ENCODE results near the gene PANX2. TPM values are rescaled to one million over a fixed set of nuclear protein-coding genes. Genes with fewer than 3 reads are reported as not detected.
A peak's percentile ranks its signal among the peaks of the same experiment; 100 is the strongest.

PANX2 gene
- total RNA-seq, 1 donor from 2014 or later, result 0.43 TPM

DNA sequence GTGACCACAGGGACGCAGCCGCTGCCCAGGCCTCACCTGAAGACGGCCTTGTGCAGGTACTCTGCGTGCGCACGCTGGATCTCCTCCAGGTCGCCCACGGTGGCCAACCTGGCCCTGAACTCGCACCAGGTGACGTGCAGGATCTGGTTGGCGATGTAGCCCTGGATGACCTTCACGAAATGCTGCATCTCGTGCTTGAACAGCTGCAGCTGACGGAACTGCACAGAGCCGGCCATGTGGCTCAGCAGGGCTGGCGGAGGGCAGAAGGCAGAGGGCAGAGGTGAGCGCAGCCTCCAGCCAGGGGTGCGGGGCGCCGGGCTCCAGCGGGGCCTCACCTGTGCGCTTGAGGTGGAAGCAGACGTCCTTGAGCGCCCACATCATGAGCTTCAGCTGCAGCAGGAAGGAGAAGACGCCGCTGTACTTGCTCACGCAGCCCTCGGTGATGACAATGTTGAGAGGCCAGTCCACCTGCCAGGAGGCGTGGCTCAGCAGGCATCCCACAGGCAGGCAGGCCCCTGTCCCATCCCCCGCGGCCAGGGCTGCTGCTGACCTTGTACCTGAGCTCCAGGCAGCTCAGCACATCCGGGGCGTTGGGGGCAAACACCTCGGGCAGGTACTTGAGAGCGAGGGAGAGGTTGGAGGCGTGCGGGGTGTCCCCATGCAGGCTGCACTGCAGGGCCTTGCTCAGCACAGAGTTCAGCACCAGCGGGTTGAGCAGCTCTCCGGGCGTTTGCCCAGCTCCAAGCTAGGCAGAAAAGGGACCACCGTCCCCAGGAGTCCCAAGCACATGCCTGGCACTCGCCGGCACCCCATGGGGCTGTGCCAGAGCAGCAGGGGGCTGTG lies 47.8 kb downstream of the PANX2 start:
- ATAC-seq, result peak; percentile 18
- intact Hi-C loops (cut with DNase I), result no loop called here
- peak; percentile 62 for DNase-seq (ENCODE audit: missing footprints)

DNA sequence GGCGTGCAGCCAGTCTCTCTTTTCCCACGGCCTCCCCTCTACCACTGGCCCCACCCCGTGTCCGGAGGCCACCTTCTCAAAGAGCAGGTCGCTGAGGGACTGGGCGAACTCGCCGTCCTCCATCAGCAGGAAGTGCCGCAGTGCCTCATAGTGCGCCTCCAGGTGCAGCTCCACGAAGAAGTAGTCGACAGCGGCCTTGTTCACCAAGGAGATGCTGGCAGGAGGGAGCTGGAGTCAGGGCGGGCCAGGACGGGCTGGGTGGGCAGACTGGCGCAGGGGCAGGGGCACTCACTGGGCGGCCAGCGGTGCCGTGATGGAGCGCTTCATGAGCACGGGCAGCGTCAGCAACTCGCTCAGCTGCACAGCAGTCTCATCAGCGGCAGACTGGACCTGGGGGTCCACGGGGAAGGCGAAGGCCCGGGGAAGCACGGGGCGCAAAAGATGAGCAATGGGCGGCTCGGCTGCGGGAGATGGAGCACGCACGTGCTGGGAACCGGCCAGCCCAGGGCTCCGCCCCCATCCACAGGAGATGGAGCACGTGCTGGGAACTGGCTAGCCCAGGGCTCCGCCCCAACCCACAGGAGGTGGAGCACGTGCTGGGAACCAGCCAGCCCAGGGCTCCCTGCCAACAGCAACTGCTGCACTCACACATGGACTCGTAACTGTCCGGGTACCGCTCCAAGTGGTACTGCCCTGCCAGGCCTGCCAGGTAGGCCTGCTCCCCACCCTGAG lies 48.6 kb downstream of the PANX2 start:
- DNase-seq (ENCODE audit: missing footprints), result peak; percentile 90
- intact Hi-C loops (cut with DNase I), result no loop called here
- ATAC-seq, result peak; percentile 80

DNA sequence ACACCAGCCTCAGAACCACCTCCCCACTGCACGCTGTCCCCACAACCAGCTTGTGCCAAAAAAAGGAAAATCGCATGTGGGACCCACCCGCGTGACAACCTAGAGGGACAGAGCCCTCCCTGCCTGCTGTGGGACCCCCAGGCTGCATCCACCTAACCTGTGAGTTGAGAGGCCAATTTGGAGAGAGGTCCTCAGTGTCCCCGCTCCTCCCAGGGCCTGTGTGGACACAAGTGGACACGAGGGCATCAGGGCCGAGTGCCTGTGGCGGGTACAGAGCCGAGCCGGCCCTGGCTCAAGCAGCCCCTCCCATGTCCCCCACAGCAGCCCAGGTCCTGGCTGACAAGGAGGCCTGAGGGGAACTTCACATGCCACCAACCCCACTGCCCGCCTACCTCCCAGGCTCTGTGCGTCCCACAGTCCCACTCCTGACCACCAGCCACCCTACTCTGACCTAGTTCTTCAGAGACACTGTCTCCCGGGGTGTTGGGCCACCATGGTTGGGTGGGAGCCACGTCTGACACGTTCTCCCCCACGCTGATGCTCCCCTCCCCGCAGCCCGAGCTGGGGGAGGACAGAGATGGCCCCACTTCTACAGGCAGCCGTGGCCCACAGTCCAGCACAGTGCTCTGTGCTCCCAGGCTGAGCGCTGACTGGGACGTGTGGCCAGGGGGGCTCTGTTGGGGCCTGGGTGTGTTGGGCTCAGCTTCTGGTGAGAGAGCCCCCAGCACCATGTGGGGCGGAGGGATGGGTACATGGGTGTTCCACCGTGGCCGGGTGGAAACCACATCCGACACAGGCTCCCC lies 49.5 kb downstream of the PANX2 start:
- intact Hi-C loops (cut with DNase I), result no loop called here
- no peak for DNase-seq (ENCODE audit: missing footprints)
- ATAC-seq, result no peak

DNA sequence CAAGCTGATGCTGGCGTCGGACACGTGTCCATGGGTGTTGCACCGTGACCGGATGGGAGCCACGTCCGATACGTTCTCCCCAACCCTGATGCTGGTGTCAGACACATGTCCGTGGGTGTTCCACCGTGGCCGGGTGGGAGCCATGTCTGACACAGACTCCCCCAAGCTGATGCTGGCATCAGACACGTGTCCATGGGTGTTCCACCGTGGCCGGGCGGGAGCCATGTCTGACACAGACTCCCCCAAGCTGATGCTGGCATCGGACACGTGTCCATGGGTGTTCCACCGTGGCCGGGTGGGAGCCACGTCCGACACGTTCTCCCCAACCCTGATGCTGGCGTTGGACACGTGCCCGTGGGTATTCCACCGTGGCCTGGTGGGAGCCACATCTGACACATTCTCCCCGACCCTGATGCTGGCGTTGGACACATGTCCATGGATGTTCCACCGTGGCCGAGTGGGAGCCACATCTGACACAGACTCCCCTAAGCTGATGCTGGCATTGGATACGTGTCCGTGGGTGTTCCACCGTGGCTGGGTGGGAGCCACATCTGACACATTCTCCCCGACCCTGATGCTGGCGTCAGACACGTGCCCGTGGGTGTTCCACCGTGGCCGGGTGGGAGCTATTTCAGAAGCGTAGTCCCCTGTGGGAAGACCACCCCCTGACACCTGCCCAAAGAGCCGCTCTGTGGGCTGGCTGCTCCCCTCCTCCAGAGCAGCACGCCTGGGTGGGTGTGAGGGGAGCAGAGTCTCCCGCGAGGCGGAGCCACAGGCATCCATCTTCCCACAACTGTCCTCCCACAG lies 50.3 kb downstream of the PANX2 start:
- DNase-seq (ENCODE audit: missing footprints) (peak; percentile 61), ATAC-seq (no peak)
- intact Hi-C loops (cut with DNase I), result no loop called here

DNA sequence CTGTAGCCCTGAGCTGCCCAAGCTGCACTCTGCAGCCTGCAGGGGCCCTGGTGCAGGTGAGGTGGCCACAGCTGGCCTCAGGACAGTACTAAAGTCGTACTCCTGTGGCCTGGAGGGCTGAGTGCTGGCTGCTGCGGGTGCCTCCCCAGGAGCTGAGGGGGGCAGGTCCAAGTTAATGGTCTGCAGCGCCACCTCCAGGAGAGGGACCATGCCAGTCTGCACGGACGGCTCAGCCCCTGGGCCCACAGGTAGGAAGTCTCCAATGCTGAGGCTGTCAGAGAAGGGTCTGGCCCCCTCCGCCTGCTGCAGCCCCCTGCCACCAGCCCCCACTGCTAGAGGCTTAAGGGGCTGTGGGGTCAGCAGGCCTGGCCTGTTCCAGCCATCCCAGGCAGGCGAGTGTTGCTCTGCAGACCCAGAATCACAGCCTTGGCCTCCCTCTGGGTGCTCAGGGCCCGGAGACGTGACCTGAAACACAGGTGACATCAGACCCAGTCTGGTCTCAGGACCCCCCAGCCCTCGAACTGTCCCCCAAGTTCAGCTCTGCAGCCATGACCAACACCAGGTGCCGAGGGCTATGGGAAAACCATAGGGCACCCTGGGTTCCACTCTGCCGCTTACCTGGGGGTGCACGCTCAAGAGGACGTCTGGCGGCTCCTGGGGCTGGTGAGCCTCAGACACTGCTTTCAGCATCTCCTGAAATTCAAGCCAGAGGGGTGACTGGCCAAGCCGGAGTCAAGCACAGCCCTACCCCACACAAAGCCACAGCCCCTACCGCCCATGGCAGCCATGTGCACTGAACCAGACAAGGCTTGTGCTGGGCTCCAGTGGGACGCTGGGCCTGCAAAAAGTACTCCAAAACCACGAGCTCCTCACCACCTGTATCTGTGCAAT lies 51.1 kb downstream of the PANX2 start:
- intact Hi-C loops (cut with DNase I), result no loop called here
- ATAC-seq (no peak), DNase-seq (ENCODE audit: missing footprints) (peak; percentile 44)

DNA sequence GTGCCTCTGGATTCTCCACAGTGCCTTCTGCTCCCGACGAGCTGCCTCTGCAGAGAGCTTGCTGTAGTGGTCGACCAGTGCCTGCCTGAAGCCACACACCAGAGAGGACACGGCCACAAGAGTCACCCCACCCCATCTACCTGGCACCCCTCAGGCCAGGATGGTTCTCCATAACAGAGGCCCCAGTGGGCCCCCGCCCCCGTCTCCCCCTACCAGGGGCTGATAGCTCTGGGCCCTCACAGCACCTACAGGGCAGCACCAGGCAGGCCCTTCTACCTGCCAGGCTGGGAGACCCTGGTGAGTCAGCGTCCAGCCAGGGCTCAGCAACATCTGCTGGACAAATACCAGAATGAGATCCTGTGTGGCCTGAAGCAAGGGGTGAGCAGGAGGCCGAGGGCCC lies 52.0 kb downstream of the PANX2 start:
- no peak for ATAC-seq
- peak; percentile 59 for DNase-seq (ENCODE audit: missing footprints)
- intact Hi-C loops (cut with DNase I), result no loop called here

DNA sequence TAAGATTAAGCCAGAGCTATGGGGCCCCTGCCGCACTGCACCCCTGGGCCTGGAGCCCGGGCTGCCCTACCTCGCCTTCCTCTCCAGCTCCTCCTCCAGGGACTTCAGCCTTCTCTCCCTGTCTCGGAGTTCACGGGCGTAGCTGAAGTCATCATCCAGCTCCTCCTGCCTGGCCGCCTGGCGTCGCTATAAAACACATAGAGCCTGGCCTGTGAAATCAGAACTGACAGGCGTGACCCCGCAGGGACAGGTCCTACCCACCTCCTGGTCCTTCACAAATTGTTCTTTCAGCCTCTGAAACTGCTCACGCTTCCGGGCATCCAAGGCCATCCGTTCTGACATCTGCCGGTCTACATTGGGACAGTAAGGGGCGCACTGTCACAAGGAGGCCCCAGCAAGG lies 53.5 kb downstream of the PANX2 start:
- DNase-seq (ENCODE audit: missing footprints) (peak; percentile 48), ATAC-seq (no peak)
- intact Hi-C loops (cut with DNase I), result no loop called here

DNA sequence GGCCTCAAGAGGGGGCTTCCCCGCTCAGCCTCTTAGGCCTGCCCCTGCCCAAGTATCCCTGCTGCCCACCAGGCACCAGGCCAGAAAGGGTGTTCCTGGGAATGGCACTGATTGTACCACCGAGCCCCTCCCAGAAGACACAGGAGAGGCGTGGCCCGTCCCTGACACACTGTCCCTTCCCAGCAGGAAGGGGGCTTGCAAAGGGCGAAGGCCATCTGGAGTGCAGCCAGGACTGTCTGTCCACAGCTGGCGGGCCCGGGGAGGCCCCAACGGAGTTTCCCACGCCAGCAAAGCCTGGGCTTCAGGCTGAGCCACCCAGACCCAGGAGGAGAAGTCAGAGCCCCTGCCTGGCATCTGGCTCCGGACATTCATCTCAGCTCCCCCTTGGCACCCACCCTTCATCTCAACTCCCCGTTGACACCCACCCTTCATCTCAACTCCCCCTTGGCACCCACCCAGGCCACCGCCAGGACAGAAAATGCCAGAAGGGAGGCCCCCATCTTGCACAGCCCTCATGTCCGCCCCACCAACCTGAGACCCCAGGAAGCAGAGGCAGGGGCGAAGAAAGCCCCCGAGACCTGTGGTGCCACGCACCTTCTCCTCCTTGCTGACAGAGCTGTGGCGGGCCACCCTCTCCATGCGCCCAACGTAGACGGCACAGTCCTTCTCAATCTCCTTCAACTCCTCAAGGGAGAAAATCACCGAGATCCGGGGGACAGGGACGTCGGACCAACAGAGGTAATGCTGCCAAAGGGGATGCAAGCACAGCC lies 54.9 kb downstream of the PANX2 start:
- DNase-seq (ENCODE audit: missing footprints) (peak; percentile 49), ATAC-seq (no peak)
- intact Hi-C loops (cut with DNase I), result no loop called here

DNA sequence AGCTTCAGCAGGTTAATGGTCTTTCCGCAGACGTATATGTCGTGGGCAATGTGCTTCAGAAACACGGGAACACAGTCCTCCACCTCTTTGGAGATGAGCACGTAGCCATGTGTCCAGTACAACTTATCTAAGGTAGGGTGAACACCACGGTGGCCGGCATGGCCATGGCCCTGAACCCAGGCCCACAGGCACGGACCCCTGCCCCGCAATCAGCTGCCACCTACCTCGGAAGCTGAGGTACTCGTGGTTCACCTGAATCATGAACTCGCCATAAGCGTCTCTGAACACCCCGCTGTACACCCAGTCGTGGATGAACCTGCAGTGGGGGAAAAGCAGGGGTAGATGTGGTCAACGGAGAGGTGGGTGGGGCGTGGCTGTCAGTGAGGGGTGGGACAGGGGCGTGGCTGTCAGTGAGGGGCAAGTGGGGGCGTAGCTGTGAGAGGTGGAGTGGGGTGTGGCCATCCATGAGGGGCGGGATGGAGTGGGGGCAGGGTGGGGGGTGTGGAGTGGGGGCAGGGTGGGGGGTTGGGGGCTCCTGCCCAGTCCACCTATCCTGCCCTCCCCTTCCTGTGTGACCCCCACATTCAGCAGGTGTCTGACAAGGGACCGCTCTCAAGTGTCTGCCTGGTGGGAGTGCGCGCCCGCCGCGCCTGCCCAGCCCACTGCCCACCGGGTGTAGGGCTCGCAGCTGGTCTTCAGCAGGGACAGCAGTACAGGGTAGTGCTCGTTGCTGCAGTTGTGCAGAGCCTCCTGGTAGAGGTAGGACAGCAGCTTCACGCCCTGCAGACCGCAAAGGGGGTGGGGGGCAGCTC lies 55.7 kb downstream of the PANX2 start:
- DNase-seq (ENCODE audit: missing footprints), result peak; percentile 31
- intact Hi-C loops (cut with DNase I), result no loop called here
- no peak for ATAC-seq

DNA sequence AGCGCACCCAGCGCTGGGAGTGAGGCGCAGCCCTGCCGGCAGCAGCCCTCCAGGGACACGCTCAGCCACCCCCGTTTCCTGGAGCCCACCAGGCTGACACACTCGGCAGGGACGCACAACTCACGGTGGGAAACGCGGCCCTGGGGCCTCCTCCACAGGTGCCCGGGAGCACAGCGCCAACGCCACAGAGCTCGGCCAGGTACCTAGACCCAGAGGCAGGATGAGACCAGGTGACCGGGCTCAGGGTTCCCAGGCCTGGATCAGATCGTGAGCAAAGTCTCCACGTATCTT lies 56.3 kb downstream of the PANX2 start:
- ATAC-seq, result no peak

DNA sequence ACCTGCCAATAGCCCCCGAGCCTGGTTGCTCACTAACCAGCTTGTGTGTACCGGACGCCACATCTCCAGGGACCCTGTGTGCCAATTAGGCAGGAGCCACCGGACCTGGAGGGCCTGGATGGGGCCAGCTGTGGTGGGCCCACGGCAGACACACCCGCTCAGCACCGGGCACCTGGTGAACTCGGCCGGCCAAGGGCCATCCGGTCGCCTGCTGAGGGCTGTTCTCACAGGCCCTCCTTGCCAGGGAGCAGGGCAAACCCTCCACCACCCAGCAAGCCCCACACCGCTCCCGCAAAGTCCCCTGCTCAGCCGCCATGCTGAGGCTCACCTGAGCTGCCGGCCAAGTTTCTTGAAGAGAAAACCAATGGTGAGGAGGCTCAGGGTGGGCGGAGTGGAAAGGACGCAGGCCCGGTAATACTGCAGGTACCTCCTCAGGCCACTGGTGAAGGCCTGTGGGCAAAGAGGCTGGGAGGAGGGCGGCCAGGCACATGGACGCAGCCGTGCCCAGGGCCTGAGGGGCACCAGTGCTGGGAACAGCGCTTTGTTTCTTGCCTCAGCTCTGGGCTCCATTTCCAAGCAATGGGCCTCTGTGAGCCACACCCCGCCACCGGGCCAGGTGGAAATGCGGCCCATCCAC lies 57.2 kb downstream of the PANX2 start:
- intact Hi-C loops (cut with DNase I), result no loop called here
- no peak for ATAC-seq
- peak; percentile 34 for DNase-seq (ENCODE audit: missing footprints)

More for the DNA sequence above, 56.3 kb downstream of the PANX2 start:
- intact Hi-C loops (cut with DNase I), result no loop called here
- peak; percentile 37 for DNase-seq (ENCODE audit: missing footprints)

DNA sequence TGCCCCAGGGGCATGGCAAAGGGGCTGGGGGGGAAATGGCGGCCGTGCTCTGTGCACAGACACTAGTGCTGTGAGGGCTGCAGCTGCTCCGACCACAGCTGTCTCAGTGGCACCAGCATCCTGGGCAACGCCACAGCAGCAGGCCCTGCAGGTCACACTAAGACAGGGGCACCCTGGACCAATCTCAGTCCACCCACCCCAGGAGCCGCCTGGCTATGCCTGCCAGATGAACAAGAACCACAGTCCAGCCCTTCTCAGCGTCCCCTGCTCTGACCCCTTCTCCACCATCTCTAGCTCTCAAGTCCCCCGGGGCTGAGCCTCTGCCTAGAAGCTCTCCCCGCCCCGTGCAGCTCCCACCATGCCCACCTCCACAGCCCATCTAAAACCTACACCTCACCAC lies 57.8 kb downstream of the PANX2 start:
- DNase-seq (ENCODE audit: missing footprints) (peak; percentile 2), ATAC-seq (no peak)
- intact Hi-C loops (cut with DNase I), result no loop called here

DNA sequence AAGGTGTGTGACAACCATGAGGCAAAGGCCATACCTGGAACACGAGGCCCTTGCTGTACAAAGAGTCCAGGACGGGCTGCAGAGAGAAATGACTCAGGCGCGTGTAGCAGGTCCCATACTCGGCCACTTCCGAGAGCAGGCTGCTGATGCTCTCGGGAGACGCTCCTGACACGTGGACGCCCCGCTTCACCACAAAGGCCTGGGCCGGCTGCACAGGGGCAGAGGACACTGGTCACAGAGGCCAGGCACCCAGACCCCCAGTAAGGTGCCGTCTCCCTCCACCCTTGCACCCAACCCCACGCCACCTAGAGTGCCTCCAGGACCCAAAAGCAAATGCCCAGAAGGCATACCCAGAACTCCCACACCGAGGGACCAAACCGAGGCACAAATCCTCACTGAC lies 58.8 kb downstream of the PANX2 start:
- intact Hi-C loops (cut with DNase I), result no loop called here
- no peak for ATAC-seq
- peak; percentile 41 for DNase-seq (ENCODE audit: missing footprints)

Measured in Right ventricle myocardium inferior (tissue), 1 donor.